Thoracic aorta (tissue), 2 donors: ENCODE data around the gene ST8SIA2. TPM values are rescaled to one million over a fixed set of nuclear protein-coding genes. Genes with fewer than 3 reads are reported as not detected.

Experiments
- ATAC-seq: fragments of 150-250 bp; one replicate; pipeline ENCODE4 v1.8.0; 2017; ENCODE audit warnings: low read depth; ENCODE audit not compliant: insufficient number of reproducible peaks, low FRiP score
- DNase-seq: peaks from one replicate; pipeline ENCODE4 v3.0.0-alpha.2; 2020; ENCODE audit warnings: low spot score
- H3K27ac ChIP-seq, 2 donors: fragments of 200-600 bp; sonication (generic); 1 replicate in 1 of 2; 2 replicates in 1 of 2; pipeline ENCODE4 v1.5.1; 2016; ENCODE audit warnings: mild to moderate bottlenecking in 2 of 2, moderate library complexity in 2 of 2
- H3K27me3 ChIP-seq: fragments of 200-600 bp; sonication (generic); replicated peaks from 2 replicates; pipeline ENCODE4 v1.6.0; 2016; ENCODE audit warnings: mild to moderate bottlenecking; ENCODE audit not compliant: insufficient read depth
- H3K36me3 ChIP-seq: fragments of 200-600 bp; sonication (generic); one replicate; pipeline ENCODE4 v1.5.1; 2016
- H3K4me1 ChIP-seq, 2 donors: fragments of 200-600 bp; sonication (generic); 1 replicate in 1 of 2; 2 replicates in 1 of 2; pipeline versions ENCODE4 v1.5.1 to v1.6.0; 2016; ENCODE audit warnings: low read depth in 2 of 2, mild to moderate bottlenecking in 1 of 2; ENCODE audit not compliant: control insufficient read depth in 1 of 2
- H3K4me3 ChIP-seq: fragments of 200-600 bp; sonication (generic); 2 replicates; pipeline ENCODE4 v1.5.1; 2016; ENCODE audit warnings: mild to moderate bottlenecking
- H3K9me3 ChIP-seq: fragments of 200-600 bp; sonication (generic); 2 replicates; pipeline ENCODE4 v1.5.1; 2016
- CTCF ChIP-seq: fragments of 200-600 bp; sonication (generic); IDR thresholded peaks from one replicate; pipeline ENCODE4 v1.5.1; 2019; ENCODE audit warnings: antibody characterized with exemption
- total RNA-seq, 2 donors: library from RNA; depleted of rRNA; stranded (reverse); fragments of >200 nt; gene quantifications; one replicate each; pipeline versions ENCODE4 v1.1.0 to v1.2.3, GENCODE V29; 2016

ST8SIA2 gene
- total RNA-seq, 2 donors from 2014 or later = not detected

- no peaks in the 10 kb centered on the region for H3K36me3 ChIP-seq
- no peaks in the 10 kb centered on the region for H3K9me3 ChIP-seq
- H3K4me3 ChIP-seq = no peak overlapping the region
- H3K27ac ChIP-seq = no peak overlapping the region
- H3K27me3 ChIP-seq = no peaks in the 10 kb centered on the region
- no peak for ATAC-seq
- TF ChIP-seq CTCF = no peak
- no peaks in the 10 kb centered on the region for H3K4me1 ChIP-seq
- no peak for DNase-seq
Measured at GRCh38 chr15:92449476-92449875, 55.8 kb downstream of the ST8SIA2 start.

GRCh38 chr15:92451225-92451825 lies 57.6 kb downstream of the ST8SIA2 start:
- Histone ChIP-seq H3K27ac (no peak overlapping the region), H3K4me1 (no peaks in the 10 kb centered on the region), H3K36me3 (no peaks in the 10 kb centered on the region), H3K9me3 (no peaks in the 10 kb centered on the region), H3K27me3 (no peaks in the 10 kb centered on the region), H3K4me3 (no peak overlapping the region)
- ATAC-seq (no peak), DNase-seq (no peak)
- no peak for TF ChIP-seq CTCF

- H3K27ac ChIP-seq = no peak overlapping the region
- H3K9me3 ChIP-seq = no peaks in the 10 kb centered on the region
- ATAC-seq = no peak
- no peak overlapping the region for H3K4me3 ChIP-seq
- H3K4me1 ChIP-seq = no peaks in the 10 kb centered on the region
- no peak for DNase-seq
- no peak for TF ChIP-seq CTCF
- H3K27me3 ChIP-seq = no peaks in the 10 kb centered on the region
- H3K36me3 ChIP-seq = no peaks in the 10 kb centered on the region
Measured at GRCh38 chr15:92452143-92452542, 58.5 kb downstream of the ST8SIA2 start.

- TF ChIP-seq CTCF = no peak
- Histone ChIP-seq H3K4me1 (no peaks in the 10 kb centered on the region), H3K4me3 (no peak overlapping the region), H3K27me3 (no peaks in the 10 kb centered on the region), H3K27ac (no peak overlapping the region), H3K9me3 (no peaks in the 10 kb centered on the region), H3K36me3 (no peaks in the 10 kb centered on the region)
- DNase-seq (no peak), ATAC-seq (no peak)
Measured at GRCh38 chr15:92453607-92454006, 59.9 kb downstream of the ST8SIA2 start.

GRCh38 chr15:92454555-92455105 lies 60.9 kb downstream of the ST8SIA2 start:
- Histone ChIP-seq H3K9me3 (no peaks in the 10 kb centered on the region), H3K4me3 (no peak overlapping the region), H3K27me3 (no peaks in the 10 kb centered on the region), H3K36me3 (no peaks in the 10 kb centered on the region), H3K27ac (no peak overlapping the region), H3K4me1 (no peaks in the 10 kb centered on the region)
- TF ChIP-seq CTCF = no peak
- no peak for ATAC-seq
- DNase-seq = no peak
